ENCODE measurements around the gene RTP5.

DNA sequence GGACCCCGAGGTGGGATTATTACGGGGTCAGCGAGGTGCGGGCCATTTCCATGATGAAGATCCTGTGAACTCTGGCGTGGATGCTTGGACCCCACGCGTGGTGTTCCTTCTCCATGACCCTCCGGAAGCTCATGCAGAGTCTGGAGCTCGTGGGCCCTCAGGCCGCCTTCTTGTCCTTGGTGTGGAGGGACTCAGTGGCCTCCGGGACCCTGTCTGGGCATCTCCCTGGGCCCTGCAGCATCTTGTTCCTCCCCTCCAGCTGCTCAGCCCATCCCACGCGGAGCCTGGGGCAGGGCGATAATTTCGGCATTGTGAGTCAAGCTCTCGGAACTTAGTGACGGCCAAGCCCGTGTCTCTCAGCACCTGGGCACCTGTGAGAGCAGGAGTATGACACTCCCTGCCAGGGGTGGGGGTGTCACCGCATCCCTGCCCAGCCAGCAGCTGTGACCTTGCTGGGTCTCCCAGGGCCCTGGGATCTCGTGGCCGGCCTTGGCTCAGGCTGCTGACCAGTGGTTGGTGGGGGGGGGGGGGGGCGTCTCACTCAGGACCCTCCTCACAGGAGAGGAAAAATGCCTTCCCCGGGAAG is 24.6 kb downstream of the RTP5 start:
- TF ChIP-seq, protein P1, sequence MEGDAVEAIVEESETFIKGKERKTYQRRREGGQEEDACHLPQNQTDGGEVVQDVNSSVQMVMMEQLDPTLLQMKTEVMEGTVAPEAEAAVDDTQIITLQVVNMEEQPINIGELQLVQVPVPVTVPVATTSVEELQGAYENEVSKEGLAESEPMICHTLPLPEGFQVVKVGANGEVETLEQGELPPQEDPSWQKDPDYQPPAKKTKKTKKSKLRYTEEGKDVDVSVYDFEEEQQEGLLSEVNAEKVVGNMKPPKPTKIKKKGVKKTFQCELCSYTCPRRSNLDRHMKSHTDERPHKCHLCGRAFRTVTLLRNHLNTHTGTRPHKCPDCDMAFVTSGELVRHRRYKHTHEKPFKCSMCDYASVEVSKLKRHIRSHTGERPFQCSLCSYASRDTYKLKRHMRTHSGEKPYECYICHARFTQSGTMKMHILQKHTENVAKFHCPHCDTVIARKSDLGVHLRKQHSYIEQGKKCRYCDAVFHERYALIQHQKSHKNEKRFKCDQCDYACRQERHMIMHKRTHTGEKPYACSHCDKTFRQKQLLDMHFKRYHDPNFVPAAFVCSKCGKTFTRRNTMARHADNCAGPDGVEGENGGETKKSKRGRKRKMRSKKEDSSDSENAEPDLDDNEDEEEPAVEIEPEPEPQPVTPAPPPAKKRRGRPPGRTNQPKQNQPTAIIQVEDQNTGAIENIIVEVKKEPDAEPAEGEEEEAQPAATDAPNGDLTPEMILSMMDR (IDR thresholded peaks at IDR 0.05) = no peak
- TF ChIP-seq EP300 (IDR thresholded peaks at IDR 0.05) = no peak
- TF ChIP-seq POLR2AphosphoS5 (IDR thresholded peaks at IDR 0.05) = no peak
